Measurements from ENCODE around the gene TSPAN17.

- TF ChIP-seq CTCF (IDR thresholded peaks at IDR 0.05; ENCODE audit: low read length) = no peak
- no peak for TF ChIP-seq EZH2 (IDR thresholded peaks at IDR 0.05; ENCODE audit: borderline replicate concordance, low read length)
These were observed 12.2 kb downstream of the TSPAN17 start for GRCh38 chr5:176659512-176659839.

Measured in OCI-LY1 (cell line).